NCI-H146 (cell line): ENCODE measurements around the gene CNTN5.

Experiments used
- DNase-seq: peaks from one replicate; lab custom pipeline; 2025; lab: John Stamatoyannopoulos, UW

The CNTN5 gene

DNA sequence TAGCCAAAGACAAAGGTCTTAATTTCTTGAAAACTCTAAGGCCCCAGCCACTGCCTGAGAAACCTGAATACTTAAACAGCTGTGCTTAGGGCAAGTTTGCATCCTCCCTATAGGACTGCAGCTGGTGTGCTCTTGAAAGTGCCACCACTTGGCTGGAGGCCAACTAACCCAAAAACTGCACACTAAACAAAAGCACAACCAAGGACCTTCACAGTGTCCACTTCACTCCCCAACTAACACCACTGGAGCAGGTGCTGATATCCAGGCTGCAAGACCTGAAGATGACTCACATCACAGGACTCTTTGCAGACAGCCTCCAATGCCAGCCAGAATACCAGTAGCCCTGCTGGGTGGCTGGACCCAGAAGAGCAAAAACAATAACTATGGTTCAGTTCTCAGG, 1308.6 kb downstream of the CNTN5 start:
- no peak for DNase-seq

DNA sequence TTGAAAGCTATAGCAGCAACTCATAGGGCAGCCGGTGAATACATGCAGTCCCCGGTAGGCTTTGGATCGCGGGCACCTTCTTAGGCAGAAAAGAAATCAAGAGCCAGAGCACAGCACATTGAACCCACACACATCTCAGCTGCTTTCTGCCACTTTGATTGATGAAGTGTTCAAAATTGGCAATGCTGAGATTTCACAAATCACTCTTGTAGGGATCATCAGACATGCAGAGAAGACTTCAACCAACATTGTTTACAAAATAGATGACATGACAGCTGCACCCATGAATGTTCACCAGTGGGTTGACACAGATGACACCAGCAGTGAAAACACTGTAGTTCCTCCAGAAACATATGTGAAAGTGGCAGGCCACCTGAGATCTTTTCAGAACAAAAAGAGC, 1316.1 kb downstream of the CNTN5 start:
- no peak for DNase-seq

DNA sequence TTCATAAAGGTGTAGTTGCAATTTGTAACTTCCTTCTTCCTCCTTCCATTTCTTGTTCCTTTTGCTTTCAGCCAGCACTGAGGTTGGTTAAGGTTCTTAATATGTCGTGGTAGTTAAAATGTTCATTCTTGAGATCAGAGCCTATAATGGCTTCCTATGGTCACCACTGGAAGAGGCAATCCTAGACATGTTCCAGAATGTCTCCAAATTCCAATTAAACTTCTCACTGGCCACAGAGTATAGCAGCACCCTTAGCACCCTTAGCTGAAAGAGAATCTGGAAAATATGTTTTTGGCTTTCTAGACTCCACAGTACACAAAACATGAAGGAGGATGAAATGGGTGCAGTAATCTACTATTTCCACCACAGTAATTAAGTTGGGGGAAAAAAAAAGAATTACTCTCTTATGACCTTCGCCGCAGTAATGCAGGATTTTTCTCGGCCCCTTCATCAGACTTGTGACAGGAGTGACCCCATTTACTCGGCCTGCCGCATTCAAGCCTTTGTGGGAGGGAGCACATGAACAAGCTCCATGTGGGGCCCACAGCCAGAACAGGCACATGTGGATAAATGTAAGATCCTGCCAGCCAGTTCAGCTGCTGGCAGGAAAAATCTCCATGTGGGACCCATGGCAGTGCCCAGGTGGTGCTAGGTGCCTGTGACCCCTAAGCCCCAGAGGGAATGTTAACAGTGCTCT, 1317.5 kb downstream of the CNTN5 start:
- no peak for DNase-seq

GRCh38 chr11:100340466-100341319, 1319.9 kb downstream of the CNTN5 start:
- DNase-seq: no peak

DNA sequence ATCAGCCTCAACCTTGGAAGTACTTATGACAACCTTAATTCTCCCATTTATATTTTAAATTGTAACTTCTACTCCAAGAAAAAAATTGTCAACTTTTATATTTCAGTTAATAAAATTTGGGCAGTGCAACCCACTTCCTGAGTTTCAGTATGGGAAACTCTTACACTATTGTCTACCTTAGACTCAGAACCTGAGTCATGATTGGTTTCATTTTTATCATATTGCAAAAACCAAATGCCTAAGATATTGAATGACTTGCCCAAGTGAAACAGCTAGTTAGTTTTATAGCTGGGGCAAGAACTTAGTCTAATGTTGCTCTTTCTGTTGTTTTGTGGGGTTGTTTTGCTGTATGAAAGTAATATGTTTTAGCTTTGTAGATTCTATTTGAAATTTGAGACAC, 1332.3 kb downstream of the CNTN5 start:
- DNase-seq: no peak

DNA sequence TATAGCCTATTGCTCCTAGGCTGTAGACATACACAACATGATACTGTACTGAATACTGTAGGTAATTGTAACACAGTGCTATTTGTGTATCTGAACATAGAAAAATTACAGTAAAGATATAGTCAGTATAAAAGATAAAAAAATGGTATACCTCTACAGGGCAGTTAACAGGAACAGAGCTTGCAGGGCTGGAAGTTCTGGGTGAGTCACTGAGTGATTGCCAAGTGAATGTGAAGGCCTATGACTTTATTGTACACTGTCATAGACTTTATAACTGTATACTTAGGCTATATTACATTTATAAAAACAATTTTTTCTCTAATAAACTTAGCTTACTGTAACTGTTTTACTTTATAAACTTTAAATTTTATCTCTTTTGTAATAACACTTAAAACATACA, 1334.0 kb downstream of the CNTN5 start:
- DNase-seq: no peak

GRCh38 chr11:100356035-100356434, 1335.3 kb downstream of the CNTN5 start:
- DNase-seq: peak; percentile 23

- DNase-seq: no peak
Measured at GRCh38 chr11:100359281-100359680, 1338.5 kb downstream of the CNTN5 start.

GRCh38 chr11:100367892-100368291, 1347.1 kb downstream of the CNTN5 start:
- DNase-seq: no peak

- no peak for DNase-seq
Measured at GRCh38 chr11:100383357-100383865, 1362.7 kb downstream of the CNTN5 start.

- DNase-seq: no peak
Measured at GRCh38 chr11:100396266-100396665, 1375.5 kb downstream of the CNTN5 start.

DNA sequence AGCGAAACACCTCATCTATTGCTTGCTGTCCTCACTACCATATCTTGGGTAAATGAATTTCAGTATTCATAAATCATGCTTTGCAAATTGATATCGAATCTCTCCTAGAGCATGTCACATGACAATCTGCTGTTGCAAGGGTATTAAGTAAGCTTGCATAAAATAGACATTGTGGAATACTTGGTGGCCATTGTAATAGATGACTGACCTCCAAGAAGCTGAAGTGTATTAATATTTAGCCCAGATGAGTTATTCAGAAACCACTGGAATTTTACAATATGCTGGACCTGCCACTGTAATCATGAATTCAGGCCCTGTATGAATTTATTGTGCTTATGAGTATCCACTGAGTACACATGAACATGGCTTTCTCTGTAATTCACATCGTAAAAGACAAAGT, 1376.7 kb downstream of the CNTN5 start:
- no peak for DNase-seq

- no peak for DNase-seq
Measured at GRCh38 chr11:100403816-100404215, 1383.1 kb downstream of the CNTN5 start.

GRCh38 chr11:100404907-100405306, 1384.2 kb downstream of the CNTN5 start:
- no peak for DNase-seq
